Skeletal muscle cell (primary cell): ENCODE data around the gene AP2A1.

Experiments used
- DNase-seq: peaks from one replicate; pipeline ENCODE4 v3.0.0-alpha.2; 2010; ENCODE audit warnings: low read depth
- H3K4me3 ChIP-seq: 2 replicates; pipeline ENCODE4 v1.5.1; 2011; ENCODE audit warnings: low read depth, mild to moderate bottlenecking, control low read depth, low read length, moderate library complexity

Gene AP2A1

DNA sequence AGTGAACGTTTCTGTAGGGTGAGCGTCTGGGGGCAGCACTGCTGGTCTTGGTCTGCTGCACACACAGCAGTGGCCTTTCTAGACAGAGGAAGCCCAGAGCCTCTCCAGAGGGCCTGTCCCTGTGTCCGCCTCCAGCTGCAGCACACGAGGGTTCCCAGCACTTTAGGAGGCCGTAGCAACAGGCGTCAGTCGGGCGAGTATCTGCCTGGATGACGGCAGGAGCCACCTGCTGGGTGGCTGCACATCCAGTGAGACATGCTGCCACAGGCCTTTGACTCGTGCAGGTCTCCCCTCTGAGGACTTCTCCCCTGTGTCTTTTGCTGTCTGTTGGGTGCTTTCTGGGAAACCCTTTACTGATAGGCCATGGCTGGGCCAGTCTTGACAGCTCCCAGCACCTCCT is 22.1 kb downstream of the AP2A1 start:
- DNase-seq, result no peak
- H3K4me3 ChIP-seq, result no peak overlapping the region

DNA sequence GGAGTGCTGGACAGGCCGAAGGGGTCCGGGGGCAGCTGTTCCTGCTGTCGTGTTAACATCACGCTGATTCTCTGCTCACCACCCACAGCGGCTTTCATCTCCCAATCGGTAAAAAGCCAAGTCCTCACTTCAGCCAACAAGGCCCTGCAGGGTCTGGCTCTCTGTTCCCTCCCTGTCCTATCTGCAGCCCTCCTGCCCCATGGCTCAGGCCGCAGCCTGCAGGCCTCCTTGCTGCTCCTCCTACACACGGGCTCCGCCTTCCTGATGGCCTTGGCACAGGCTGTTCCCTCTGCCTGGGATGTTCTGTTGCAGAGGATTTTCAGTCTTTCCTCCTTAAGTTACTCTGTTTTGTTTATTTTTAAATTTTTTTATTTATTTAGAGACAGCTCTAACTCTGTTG is 24.1 kb downstream of the AP2A1 start:
- DNase-seq, result no peak
- no peak overlapping the region for H3K4me3 ChIP-seq

DNA sequence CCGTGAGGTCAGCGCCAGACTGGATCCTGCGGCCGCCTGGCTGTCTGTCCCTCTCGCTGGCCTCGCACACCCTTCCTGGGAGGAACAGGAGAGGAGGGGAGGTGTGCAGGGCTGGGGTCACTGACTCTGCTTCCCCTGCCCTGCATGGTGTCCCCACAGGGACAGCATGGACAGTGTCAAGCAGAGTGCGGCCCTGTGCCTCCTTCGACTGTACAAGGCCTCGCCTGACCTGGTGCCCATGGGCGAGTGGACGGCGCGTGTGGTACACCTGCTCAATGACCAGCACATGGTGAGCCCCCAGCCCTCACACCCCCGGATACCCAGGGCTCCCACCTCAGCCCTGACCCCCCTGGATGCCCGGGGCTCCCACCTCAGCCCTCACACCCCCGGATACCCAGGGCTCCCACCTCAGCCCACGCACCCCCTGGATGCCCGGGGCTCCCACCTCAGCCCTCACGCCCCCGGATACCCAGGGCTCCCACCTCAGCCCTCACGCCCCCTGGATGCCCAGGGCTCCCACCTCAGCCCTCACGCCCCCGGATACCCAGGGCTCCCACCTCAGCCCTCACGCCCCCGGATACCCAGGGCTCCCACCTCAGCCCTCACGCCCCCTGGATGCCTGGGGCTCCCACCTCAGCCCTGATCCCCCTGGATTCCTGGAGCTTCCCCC is 25.1 kb downstream of the AP2A1 start:
- no peak for DNase-seq
- no peak overlapping the region for H3K4me3 ChIP-seq

DNA sequence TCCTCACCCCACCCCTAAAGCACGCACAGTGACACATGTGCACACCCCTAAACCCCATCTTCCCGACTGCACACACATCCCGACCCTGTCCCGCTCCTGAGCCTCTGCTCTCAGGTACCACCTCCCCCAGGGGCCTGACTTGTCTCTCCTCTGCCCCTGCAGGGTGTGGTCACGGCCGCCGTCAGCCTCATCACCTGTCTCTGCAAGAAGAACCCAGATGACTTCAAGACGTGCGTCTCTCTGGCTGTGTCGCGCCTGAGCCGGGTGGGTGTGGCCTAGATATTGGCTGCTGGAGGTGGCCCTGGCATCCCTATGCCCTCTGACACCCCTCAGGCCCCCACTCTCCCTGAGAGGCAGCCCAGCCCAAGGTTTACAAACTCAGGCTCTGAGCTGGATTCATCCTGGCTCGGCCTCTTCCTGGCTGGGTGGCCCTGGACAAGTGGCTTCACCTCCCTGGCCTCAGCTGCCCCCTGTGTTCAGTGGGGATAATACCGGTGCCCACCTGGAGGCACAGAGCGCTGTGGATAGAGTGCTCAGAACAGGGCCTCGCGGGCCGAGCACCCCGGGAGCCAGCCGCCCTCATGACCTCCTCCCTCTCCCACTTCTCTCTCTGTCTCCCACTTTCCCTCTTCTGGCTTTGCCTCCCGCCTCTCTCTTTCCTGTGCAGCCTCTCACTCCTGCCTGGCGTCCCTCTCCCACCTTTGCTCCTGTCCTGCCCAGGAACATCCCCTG is 26.2 kb downstream of the AP2A1 start:
- DNase-seq, result no peak
- no peak overlapping the region for H3K4me3 ChIP-seq

DNA sequence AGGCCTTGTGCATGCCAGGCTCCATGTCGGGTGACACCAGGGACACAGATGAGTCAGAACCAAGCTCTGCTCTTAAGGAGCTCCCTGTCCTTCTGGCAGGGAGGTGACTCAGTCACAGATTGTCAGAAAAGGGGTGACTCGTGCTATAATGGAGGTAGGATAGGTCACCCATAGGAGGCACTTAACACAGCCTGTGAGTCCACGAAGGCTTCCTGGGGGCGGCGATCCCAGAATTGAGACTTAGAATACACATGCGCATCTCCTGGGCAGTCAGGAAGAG is 26.7 kb downstream of the AP2A1 start:
- no peak overlapping the region for H3K4me3 ChIP-seq
- DNase-seq, result no peak

DNA sequence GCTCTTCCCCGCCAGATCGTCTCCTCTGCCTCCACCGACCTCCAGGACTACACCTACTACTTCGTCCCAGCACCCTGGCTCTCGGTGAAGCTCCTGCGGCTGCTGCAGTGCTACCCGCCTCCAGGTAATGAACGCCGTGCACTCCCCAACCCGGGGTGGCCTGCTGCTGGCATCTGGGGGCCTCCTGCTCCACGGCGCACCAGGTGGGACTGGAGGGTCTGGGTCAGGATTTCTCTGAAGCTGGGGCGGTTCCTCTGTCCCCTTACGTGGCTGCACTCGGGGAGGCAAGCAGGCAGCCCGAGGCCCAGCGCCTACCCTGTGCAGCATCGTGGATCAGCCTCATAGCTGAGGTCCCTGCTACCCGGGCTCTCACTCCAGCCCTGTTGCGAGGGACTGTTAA is 28.8 kb downstream of the AP2A1 start:
- no peak overlapping the region for H3K4me3 ChIP-seq

DNA sequence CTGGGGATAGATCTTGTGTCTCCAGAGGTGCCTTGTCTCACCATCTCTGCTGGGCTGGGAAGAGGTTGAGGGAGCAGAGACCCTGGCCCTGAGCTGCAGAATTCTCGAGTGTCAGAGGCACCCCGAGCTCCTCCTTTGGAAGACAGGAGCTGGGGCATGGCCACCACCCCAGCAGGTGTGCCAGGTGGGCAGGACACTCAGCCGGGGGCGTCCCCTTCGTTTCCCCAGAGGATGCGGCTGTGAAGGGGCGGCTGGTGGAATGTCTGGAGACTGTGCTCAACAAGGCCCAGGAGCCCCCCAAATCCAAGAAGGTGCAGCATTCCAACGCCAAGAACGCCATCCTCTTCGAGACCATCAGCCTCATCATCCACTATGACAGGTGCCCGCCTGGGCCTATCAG is 31.8 kb downstream of the AP2A1 start:
- DNase-seq, result no peak
- no peak overlapping the region for H3K4me3 ChIP-seq

More for the DNA sequence above, 28.8 kb downstream of the AP2A1 start:
- no peak for DNase-seq

DNA sequence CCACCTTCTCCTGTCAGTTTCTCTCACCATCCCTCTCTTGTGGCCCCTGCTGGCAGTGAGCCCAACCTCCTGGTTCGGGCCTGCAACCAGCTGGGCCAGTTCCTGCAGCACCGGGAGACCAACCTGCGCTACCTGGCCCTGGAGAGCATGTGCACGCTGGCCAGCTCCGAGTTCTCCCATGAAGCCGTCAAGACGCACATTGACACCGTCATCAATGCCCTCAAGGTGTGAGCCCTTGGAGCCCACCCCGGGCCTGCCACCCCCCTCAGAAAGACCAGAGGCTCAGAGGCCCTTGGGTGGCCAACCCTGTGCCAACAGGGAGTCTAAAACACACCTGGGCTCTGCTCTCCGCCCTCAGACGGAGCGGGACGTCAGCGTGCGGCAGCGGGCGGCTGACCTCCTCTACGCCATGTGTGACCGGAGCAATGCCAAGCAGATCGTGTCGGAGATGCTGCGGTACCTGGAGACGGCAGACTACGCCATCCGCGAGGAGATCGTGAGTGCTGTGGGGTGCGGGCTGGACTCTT is 32.5 kb downstream of the AP2A1 start:
- DNase-seq, result no peak
- no peak overlapping the region for H3K4me3 ChIP-seq

DNA sequence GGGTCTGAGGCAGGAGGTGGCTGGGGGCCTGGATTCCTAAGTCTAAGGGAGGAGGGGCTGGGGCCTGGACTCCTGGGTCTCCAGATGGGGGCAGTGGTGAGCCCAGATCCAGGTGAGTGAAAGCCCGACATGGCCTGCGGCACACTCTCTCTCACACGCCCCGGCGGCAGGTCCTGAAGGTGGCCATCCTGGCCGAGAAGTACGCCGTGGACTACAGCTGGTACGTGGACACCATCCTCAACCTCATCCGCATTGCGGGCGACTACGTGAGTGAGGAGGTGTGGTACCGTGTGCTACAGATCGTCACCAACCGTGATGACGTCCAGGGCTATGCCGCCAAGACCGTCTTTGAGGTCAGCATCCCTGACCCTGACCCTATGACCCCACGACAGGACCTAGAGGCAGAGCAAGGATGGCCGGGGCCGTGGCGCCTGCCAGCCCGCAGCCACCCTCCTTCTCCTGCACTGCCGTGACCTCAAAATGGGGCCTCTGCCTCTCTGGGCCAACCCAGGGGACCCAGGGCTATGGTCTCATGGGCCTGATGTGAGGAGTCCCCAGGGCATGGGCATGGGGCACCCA is 33.1 kb downstream of the AP2A1 start:
- no peak for DNase-seq
- H3K4me3 ChIP-seq, result no peak overlapping the region

DNA sequence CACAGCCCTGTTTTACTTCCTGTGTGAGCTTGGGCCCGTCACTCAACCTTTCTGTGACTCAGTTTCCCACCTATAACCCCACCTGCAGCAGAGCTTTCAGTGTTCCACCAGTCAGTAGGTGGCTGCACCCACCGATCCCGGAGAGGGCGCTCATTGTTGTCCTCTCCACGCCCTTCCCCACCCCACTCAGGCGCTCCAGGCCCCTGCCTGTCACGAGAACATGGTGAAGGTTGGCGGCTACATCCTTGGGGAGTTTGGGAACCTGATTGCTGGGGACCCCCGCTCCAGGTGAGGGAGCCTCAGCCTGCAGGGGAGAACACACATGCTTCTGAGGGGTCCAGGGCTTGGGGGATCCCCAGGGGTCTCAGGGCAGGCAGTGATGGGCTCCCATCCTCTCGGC is 34.0 kb downstream of the AP2A1 start:
- no peak overlapping the region for H3K4me3 ChIP-seq
- DNase-seq, result no peak

DNA sequence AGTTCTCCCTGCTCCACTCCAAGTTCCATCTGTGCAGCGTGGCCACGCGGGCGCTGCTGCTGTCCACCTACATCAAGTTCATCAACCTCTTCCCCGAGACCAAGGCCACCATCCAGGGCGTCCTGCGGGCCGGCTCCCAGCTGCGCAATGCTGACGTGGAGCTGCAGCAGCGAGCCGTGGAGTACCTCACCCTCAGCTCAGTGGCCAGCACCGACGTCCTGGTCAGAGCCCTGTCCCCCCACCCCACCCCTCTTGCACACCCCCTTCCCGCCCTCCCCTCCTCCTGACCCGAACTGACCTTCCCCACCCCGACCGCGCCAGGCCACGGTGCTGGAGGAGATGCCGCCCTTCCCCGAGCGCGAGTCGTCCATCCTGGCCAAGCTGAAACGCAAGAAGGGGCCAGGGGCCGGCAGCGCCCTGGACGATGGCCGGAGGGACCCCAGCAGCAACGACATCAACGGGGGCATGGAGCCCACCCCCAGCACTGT is 34.6 kb downstream of the AP2A1 start:
- DNase-seq, result no peak
- H3K4me3 ChIP-seq, result peak overlapping the region; percentile 6

DNA sequence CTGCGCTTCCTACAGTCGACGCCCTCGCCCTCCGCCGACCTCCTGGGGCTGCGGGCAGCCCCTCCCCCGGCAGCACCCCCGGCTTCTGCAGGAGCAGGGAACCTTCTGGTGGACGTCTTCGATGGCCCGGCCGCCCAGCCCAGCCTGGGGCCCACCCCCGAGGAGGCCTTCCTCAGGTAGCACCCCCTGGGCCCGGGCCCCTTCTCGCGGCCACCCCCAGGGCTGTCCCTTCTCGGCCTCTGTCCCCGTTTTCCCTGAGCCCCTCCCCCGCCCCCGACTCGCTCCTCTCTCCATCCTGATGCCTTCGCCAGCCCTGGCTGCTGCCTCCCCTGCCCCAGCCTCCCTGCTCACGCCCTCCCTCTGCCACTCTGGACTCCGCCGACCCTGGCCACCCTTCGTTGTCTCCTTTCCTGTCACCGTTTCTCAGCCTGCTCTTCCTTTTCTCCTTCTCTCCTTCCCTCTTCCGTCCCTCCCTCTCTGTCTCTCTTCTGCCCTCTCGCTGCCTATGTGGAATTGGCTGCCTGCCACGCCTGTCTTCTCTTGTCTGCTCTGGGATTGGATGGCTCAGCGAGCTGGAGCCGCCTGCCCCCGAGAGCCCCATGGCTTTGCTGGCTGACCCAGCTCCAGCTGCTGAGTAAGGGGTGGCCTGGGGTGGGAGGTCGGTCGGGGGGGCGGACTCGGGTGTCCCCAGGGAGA is 35.3 kb downstream of the AP2A1 start:
- DNase-seq, result peak; percentile 59
- H3K4me3 ChIP-seq, result peak overlapping the region; percentile 6

DNA sequence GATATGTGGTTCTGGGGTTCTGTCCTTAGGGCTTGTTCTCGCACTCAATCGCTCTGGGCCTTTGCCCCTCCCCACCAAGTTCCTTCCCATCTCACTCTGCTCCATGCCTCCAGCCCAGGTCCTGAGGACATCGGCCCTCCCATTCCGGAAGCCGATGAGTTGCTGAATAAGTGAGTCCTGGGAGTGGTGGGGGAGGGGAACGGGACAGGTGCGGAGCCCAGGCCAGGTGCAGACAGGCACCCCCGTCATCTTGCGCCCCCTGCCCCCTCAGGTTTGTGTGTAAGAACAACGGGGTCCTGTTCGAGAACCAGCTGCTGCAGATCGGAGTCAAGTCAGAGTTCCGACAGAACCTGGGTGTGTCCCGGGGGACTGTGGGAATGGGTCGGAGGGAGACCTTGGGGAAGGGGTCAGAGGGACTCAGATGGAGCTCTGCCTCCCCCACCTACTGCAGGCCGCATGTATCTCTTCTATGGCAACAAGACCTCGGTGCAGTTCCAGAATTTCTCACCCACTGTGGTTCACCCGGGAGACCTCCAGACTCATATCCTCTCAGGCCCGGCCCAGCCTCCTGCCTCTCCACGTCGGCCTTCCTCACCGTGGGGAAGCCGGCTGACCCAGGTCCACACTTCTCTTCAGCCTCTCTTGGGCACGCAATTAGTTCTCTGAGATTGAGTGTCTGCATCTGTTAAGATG is 36.2 kb downstream of the AP2A1 start:
- no peak overlapping the region for H3K4me3 ChIP-seq
- no peak for DNase-seq

DNA sequence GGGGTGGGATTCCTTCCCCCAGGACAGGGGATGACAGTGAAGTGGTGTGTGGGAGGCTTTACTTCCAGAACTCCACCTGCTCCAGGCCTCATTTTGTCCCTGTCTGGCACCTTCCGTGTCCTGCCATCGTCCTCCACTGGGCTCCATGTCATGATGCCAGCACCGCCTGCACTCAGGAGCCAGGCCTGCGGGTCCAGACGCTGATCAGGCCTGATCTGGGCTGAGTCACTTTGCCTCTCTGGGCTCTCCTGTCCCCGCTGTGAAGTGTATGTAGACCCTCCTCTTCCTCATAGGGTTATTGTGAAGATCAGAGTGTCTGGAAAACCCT is 36.7 kb downstream of the AP2A1 start:
- DNase-seq, result no peak
- H3K4me3 ChIP-seq, result no peak overlapping the region

DNA sequence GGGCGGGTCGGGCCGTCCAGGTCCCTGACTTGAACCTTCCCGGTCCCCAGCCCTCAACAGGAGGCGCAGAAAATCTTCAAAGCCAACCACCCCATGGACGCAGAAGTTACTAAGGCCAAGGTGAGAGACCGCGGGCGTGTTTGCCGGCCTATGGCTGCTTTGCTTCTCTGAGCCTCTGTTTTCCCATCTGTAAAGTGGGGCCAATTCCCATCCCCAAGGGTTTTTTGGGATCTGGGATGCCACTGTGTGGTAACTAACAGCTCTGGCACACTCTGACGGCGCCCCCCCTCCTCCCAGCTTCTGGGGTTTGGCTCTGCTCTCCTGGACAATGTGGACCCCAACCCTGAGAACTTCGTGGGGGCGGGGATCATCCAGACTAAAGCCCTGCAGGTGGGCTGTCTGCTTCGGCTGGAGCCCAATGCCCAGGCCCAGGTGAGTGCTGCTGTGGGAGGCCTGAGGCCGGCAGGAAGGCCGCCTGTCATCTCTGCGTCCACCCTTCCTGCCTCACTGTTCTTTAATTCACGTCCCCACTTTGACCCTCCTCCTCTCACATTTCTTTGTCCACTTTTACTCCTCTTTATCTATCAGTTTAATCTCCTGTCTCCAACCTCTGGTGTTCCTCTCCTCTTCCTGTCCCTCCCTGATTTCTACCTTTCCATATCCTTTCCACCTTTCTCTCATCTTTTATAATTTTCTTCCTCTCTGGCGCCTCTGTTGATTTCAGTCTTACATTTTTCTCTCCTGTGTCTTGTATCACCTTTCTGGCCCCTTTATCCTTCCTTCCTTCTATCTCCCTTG is 39.2 kb downstream of the AP2A1 start:
- DNase-seq, result no peak
- H3K4me3 ChIP-seq, result no peak overlapping the region

DNA sequence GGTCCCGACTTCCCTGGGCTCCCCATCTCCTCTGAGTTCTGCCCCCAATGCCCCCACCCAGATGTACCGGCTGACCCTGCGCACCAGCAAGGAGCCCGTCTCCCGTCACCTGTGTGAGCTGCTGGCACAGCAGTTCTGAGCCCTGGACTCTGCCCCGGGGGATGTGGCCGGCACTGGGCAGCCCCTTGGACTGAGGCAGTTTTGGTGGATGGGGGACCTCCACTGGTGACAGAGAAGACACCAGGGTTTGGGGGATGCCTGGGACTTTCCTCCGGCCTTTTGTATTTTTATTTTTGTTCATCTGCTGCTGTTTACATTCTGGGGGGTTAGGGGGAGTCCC is 39.8 kb downstream of the AP2A1 start:
- DNase-seq, result no peak
- no peak overlapping the region for H3K4me3 ChIP-seq

DNA sequence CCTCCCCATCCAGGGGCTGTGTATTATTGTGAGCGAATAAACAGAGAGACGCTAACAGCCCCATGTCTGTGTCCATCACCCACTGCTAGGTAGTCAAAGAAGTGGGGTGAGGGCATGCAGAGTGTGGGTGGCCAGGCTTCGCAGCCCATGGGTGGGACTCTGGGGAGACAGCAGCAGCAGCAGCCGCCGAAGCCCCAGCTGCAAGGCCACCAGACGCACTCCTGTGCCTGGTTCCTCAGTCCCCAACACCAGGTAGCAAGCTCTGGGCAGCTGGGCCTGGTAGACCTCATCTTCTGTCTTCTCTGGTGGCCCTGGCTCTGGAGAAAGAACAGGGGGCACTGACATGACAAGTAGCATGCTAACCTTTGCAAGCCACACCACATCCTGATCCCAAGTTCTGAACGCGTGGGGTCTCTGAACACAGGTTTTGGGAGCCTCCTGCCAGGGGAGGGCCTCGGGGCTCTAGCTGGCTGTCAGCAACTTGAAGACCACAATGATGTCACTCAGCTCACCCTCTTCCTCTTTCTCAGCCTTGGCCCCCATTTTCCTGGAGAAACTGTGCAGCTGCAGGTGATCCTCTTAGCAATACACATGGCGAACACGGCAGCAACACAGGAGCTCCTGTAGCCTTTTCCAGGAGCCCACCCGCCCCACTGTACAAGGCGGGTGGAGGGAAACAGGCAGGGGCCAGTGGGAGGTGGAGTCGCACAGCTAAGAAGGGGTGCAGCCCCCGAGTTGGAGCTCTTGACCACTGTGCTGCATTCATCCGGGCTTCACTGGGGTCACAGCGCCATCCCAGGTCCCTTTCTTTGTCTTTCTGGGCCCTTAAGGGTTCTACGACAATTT is 40.5 kb downstream of the AP2A1 start:
- H3K4me3 ChIP-seq, result no peak overlapping the region
- no peak for DNase-seq

DNA sequence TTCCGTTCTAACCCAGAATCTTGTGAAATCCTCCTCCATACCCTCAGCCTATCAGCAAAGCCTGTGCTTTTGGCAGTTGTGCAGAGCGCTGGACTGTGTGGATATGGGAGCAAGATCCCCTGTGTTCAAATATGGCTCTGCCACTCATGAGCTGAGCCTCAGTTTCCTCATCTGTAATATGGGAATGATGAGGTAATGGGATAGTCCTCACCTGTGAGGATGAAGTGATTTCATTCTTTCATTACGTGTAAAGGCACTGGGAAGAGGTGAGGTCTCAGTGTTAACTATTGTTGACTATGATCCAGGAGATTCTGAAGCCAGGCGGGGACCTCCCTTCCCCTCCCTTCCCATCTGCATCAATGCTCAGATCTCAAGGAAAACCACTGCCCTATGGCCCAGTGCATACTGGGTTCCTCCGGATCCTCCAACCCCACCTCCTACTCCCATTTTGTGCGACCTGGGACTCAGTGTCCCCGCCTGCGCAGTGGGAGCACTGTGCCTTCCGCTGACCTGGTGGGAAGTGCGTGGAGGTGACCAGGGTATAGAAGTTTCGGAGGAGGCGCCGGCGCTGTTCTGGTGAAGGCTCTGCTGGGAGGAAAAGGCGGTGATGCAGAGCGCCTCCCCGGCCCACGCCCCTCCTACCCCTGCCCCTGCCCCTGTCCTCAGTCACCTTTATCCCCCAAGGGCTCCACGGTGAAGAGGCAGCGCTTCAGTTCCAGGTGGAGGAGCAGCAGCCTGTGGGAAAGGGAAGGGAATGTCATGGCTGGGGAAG is 41.3 kb downstream of the AP2A1 start:
- H3K4me3 ChIP-seq, result peak overlapping the region; percentile 62
- no peak for DNase-seq
